Measurements from ENCODE around the gene MAPRE2. TPM values are rescaled to one million over a fixed set of nuclear protein-coding genes. Genes with fewer than 3 reads are reported as not detected.

MAPRE2 gene
- total and polyA plus RNA-seq, 2 of the 13 experiments (the other 11 are each of a cell fraction or from before 2014, with no cell fraction given), result 34.5 to 67.9 TPM

GRCh38 chr18:35084494-35085449 is 43.6 kb downstream of the MAPRE2 start:
- FAIRE-seq, result peak; percentile 95
- Histone ChIP-seq H2AFZ (ENCODE audit: low read length) (no peak overlapping the region), H3K4me2 (ENCODE audit: low read depth, low read length) (peak overlapping the region; percentile 72), H3K79me2 (ENCODE audit: insufficient read depth, low read length) (peaks cover 13% of the 10 kb centered on the region), H4K20me1 (ENCODE audit: insufficient read depth, low read length) (no peaks in the 10 kb centered on the region), H3K27ac (ENCODE audit: extremely low read length, insufficient read depth, low read length) (peak overlapping the region; percentile 87), H3K9ac (ENCODE audit: insufficient read depth, low read depth, low read length) (peak overlapping the region; percentile 47), H3K36me3 (replicated peaks in 1 of 2; ENCODE audit: control insufficient read depth in 1 of 2, insufficient read depth in 2 of 2, low read length in 2 of 2) (peaks cover 0 to 3% of the 10 kb centered on the region in 2 experiments; a peak in 2 of 5 replicates), H3K4me3 (replicated peaks in 1 of 3; ENCODE audit: insufficient read depth in 1 of 3, low read depth in 2 of 3, low read length in 3 of 3) (peak overlapping the region in 2 of 3 experiments; percentile 23; a peak in 3 of 6 replicates), H3K4me1 (ENCODE audit: insufficient read depth, low read length) (peaks cover 52% of the 10 kb centered on the region), H3K9me3 (ENCODE audit: low read length) (no peaks in the 10 kb centered on the region), H3K27me3 (ENCODE audit: control insufficient read depth in 1 of 2, insufficient read depth in 2 of 2, low read length in 2 of 2) (no peaks in the 10 kb centered on the region)
- in situ Hi-C loops (cut with HindIII; ENCODE audit: extremely low pct_ligation_motif_present, low pct_unique_long_range_greater_than_20kb), result no loop called here
- ATAC-seq, result peak; percentile 95
- POLR2A ChIA-PET, result interaction anchor here (0.6 to 2.1 kb wide), 2 partner anchors 21 to 44 kb away, joined by 3 to 7 read pairs; partner anchors contain the start of gene MAPRE2
- intact Hi-C loops (cut with micrococcal nuclease; ENCODE audit: unreplicated experiment), result loop anchor here (2.0 kb wide), 1 partner anchor 42 kb away; no protein-coding TSS in a partner anchor
- peak; percentile 92 for DNase-seq (ENCODE audit: low spot score)
- CTCF ChIA-PET (ENCODE audit: low intra/inter-chr PET ratio, low total read pairs), result no interaction called here
- BruUV-seq (replicated peaks), result no TSS peak
- 19% methylated on average over 5 of the region's 5 CpGs for WGBS (ENCODE audit: low lambda C conversion rate)
- peak; percentile 59; the same call in 1 of the 2 replicates for TF ChIP-seq ZNF136 (CRISPR knock-in tag; IDR thresholded peaks at IDR 0.05; ENCODE audit: low read depth)
- TF ChIP-seq PATZ1 (CRISPR knock-in tag; IDR thresholded peaks at IDR 0.05), result peak; percentile 32; the same call in 1 of the 2 replicates
- TF ChIP-seq ZBTB1 (CRISPR knock-in tag; IDR thresholded peaks at IDR 0.05; ENCODE audit: borderline replicate concordance), result no peak
- TF ChIP-seq ZNF619 (CRISPR knock-in tag; IDR thresholded peaks at IDR 0.05), result no peak
- no peak for TF ChIP-seq ZBTB26 (CRISPR knock-in tag; IDR thresholded peaks at IDR 0.05; ENCODE audit: borderline replicate concordance)
- no peak for TF ChIP-seq FOXA1 (IDR thresholded peaks at IDR 0.05)
- peak; percentile 77 for TF ChIP-seq FOXA1 (CRISPR knock-in tag; IDR thresholded peaks at IDR 0.05)
- no peak for TF ChIP-seq ZNF451 (CRISPR knock-in tag; IDR thresholded peaks at IDR 0.05)
- peak; percentile 83 for TF ChIP-seq ZNF143 (CRISPR knock-in tag; IDR thresholded peaks at IDR 0.05)
- TF ChIP-seq BCL6 (CRISPR knock-in tag; IDR thresholded peaks at IDR 0.05), result peak; percentile 49; the same call in 1 of the 2 replicates
- TF ChIP-seq DMAP1 (CRISPR knock-in tag; IDR thresholded peaks at IDR 0.05), result no peak
- no peak for TF ChIP-seq KLF11 (CRISPR knock-in tag; IDR thresholded peaks at IDR 0.05)
- TF ChIP-seq ZNF337 (CRISPR knock-in tag; IDR thresholded peaks at IDR 0.05; ENCODE audit: borderline replicate concordance, low read depth), result no peak
- TF ChIP-seq DDIT3 (CRISPR knock-in tag; IDR thresholded peaks at IDR 0.05), result no peak
- TF ChIP-seq ZNF382 (CRISPR knock-in tag; IDR thresholded peaks at IDR 0.05; ENCODE audit: borderline replicate concordance), result no peak
- peak; percentile 68 for TF ChIP-seq RCOR2 (CRISPR knock-in tag; IDR thresholded peaks at IDR 0.05)
- no peak for TF ChIP-seq ZNF263 (CRISPR knock-in tag; IDR thresholded peaks at IDR 0.05)
- TF ChIP-seq ZNF737 (CRISPR knock-in tag; IDR thresholded peaks at IDR 0.05; ENCODE audit: borderline replicate concordance), result no peak
- TF ChIP-seq PLRG1 (conservative IDR thresholded peaks at IDR 0.05), result no peak
- TF ChIP-seq ZZZ3 (CRISPR knock-in tag; IDR thresholded peaks at IDR 0.05; ENCODE audit: borderline replicate concordance), result no peak
- TF ChIP-seq NR0B2 (CRISPR knock-in tag; IDR thresholded peaks at IDR 0.05), result no peak
- no peak for TF ChIP-seq ZNF343 (CRISPR knock-in tag; IDR thresholded peaks at IDR 0.05)

Data from HepG2 (cell line).